Stomach (tissue), 9 donors: ENCODE results near the gene ZSWIM3. TPM values are rescaled to one million over a fixed set of nuclear protein-coding genes. Genes with fewer than 3 reads are reported as not detected.

Experiments used
- DNase-seq, 2 donors: peaks; one replicate each; pipeline versions ENCODE4 v3.0.0 to v3.0.0-alpha.2; 2013 to 2019
- H3K27ac ChIP-seq, 5 donors: fragments of 200-600 bp in 4 of 5; sonication (generic) in 4 of 5; one replicate each; pipeline ENCODE4 v1.5.1; 2013 to 2019; ENCODE audit warnings: mild to moderate bottlenecking in 1 of 5, moderate library complexity in 1 of 5
- H3K27me3 ChIP-seq, 3 donors: fragments of 200-600 bp; sonication (generic); one replicate each; pipeline ENCODE4 v1.5.1; 2017 to 2019; ENCODE audit warnings: mixed run types in 1 of 3
- H3K36me3 ChIP-seq, 4 donors: fragments of 200-600 bp; sonication (generic); 1 replicate in 3 of 4; 2 replicates in 1 of 4; pipeline ENCODE4 v1.5.1; 2016 to 2019
- H3K4me1 ChIP-seq, 4 donors: fragments of 200-600 bp; sonication (generic); one replicate each; pipeline ENCODE4 v1.5.1; 2016 to 2019
- H3K4me3 ChIP-seq, 4 donors: fragments of 200-600 bp; sonication (generic) in 3 of 4; one replicate each; pipeline ENCODE4 v1.5.1; 2016 to 2019; ENCODE audit warnings: mild to moderate bottlenecking in 1 of 4
- H3K9me3 ChIP-seq, 4 donors: fragments of 200-600 bp; sonication (generic); one replicate each; pipeline ENCODE4 v1.5.1; 2016 to 2019
- CTCF ChIP-seq, 7 experiments: fragments of 450-650 bp in 4 of 7; fragments of 200-600 bp in 3 of 7; sonication (generic) in 3 of 7; IDR thresholded peaks; one replicate each; pipeline ENCODE4 v1.5.1; 2016 to 2019; ENCODE audit warnings: antibody characterized with exemption in 7 of 7, control low read depth in 2 of 7, mild to moderate bottlenecking in 1 of 7
- EP300 ChIP-seq: sonication (generic); formaldehyde crosslinking; IDR thresholded peaks from one replicate; pipeline ENCODE4 v1.6.1; 2017; ENCODE audit warnings: antibody characterized with exemption
- POLR2A ChIP-seq, 4 donors: fragments of 450-650 bp; IDR thresholded peaks; one replicate each; pipeline ENCODE4 v1.6.1; 2016; ENCODE audit warnings: antibody characterized with exemption in 4 of 4, control low read depth in 2 of 4, mild to moderate bottlenecking in 1 of 4, moderate library complexity in 1 of 4
- POLR2AphosphoS5 ChIP-seq, 3 donors: sonication (generic); formaldehyde crosslinking; IDR thresholded peaks; one replicate each; pipeline ENCODE4 v1.6.1; 2016; ENCODE audit warnings: antibody characterized with exemption in 3 of 3
- WGBS, 5 donors: extraction: QIAGEN DNeasy Blood & Tissue Kit in 3 of 5; methylation state at CpG; one replicate each; pipeline versions ENCODE4 v1.1.5 to v1.1.7; 2013 to 2018; 5-methylcytosine and 5-hydroxymethylcytosine counted together
- intact Hi-C: fragments of 100-400 bp; cut with DNase I; formaldehyde crosslinking; loops from one replicate; pipeline ENCODE4 v1.15.1; 2023; ENCODE audit warnings: low total_unique reads
- polyA plus RNA-seq, 3 donors: library from polyadenylated mRNA; stranded (reverse); fragments of 200-250 nt; gene quantifications; one replicate each; pipeline ENCODE4 v1.2.3, GENCODE V29; 2013
- total RNA-seq, 5 donors: library from RNA; depleted of rRNA; stranded (reverse); fragments of >200 nt; gene quantifications; one replicate each; pipeline versions ENCODE4 v1.1.0 to v1.2.3, GENCODE V29; 2014 to 2016
- donor health status: healthy with polysubstance abuse.
- donor health status: Bipolar disorder and iron deficiency.
- donor health status: healthy.

The ZSWIM3 gene
- total and polyA plus RNA-seq, 8 donors: 0.87 to 2.3 (median 1.8) TPM; not detected in 1

GRCh38 chr20:45835825-45836224, 21.6 kb upstream of the ZSWIM3 start:
- peaks cover 9 to 37% (median 17%) of the 10 kb centered on the region in 4 donors for H3K36me3 ChIP-seq
- TF ChIP-seq CTCF (IDR thresholded peaks at IDR 0.05) (no peak), POLR2AphosphoS5 (IDR thresholded peaks at IDR 0.05) (no peak), POLR2A (IDR thresholded peaks at IDR 0.05) (no peak), EP300 (no peak)
- H3K27ac ChIP-seq: peak overlapping the region in 4 of 5 donors; percentile 59 to 97 (median 95)
- no peaks in the 10 kb centered on the region for H3K27me3 ChIP-seq
- DNase-seq: no peak
- intact Hi-C loops: no loop called here
- peaks cover 26 to 69% (median 50%) of the 10 kb centered on the region in 4 donors for H3K4me1 ChIP-seq
- WGBS, 5 donors: 72 to 89% (median 87%) methylated on average over 5 of the region's 5 CpGs
- H3K9me3 ChIP-seq: no peaks in the 10 kb centered on the region
- H3K4me3 ChIP-seq: peak overlapping the region in 3 of 4 donors; percentile 16 to 81 (median 77)

- no peaks in the 10 kb centered on the region for H3K27me3 ChIP-seq
- peak overlapping the region in 3 of 5 donors; percentile 20 to 96 (median 94) for H3K27ac ChIP-seq
- H3K4me3 ChIP-seq: peak overlapping the region in 1 of 4 donors; percentile 19
- intact Hi-C loops: no loop called here
- peaks cover 26 to 74% (median 55%) of the 10 kb centered on the region in 4 donors for H3K4me1 ChIP-seq
- 0 to 40% (median 22%) methylated on average over 1 of the region's 1 CpG for WGBS, 5 donors
- H3K36me3 ChIP-seq: peaks cover 19 to 47% (median 26%) of the 10 kb centered on the region in 4 donors
- TF ChIP-seq CTCF (IDR thresholded peaks at IDR 0.05) (no peak), POLR2A (IDR thresholded peaks at IDR 0.05) (no peak), POLR2AphosphoS5 (IDR thresholded peaks at IDR 0.05) (no peak), EP300 (no peak)
- no peak for DNase-seq
- no peaks in the 10 kb centered on the region for H3K9me3 ChIP-seq
Measured at GRCh38 chr20:45836841-45837240, 20.6 kb upstream of the ZSWIM3 start.

GRCh38 chr20:45840700-45841198, 16.7 kb upstream of the ZSWIM3 start:
- 84 to 91% (median 91%) methylated on average over 8 to 25 of the region's 25 CpGs for WGBS, 5 donors
- no peak for DNase-seq
- H3K36me3 ChIP-seq: peaks cover 46 to 86% (median 65%) of the 10 kb centered on the region in 4 donors
- H3K4me1 ChIP-seq: peaks cover under 1 to 61% (median 31%) of the 10 kb centered on the region in 4 donors
- H3K9me3 ChIP-seq: no peaks in the 10 kb centered on the region
- intact Hi-C loops: no loop called here
- no peak for TF ChIP-seq CTCF (IDR thresholded peaks at IDR 0.05)
- no peak for TF ChIP-seq POLR2AphosphoS5 (IDR thresholded peaks at IDR 0.05)
- TF ChIP-seq POLR2A (IDR thresholded peaks at IDR 0.05): no peak
- TF ChIP-seq EP300: no peak
- peak overlapping the region in 1 of 5 donors; percentile 5 for H3K27ac ChIP-seq
- no peak overlapping the region for H3K4me3 ChIP-seq
- no peaks in the 10 kb centered on the region for H3K27me3 ChIP-seq

- peaks cover 0 to 56% (median 27%) of the 10 kb centered on the region in 4 donors for H3K4me1 ChIP-seq
- WGBS, 5 donors: 89 to 95% (median 91%) methylated on average over 10 of the region's 10 CpGs
- peaks cover 48 to 94% (median 73%) of the 10 kb centered on the region in 4 donors for H3K36me3 ChIP-seq
- no peak overlapping the region for H3K4me3 ChIP-seq
- H3K27ac ChIP-seq: peak overlapping the region in 3 of 5 donors; percentile 21 to 52 (median 50)
- no peaks in the 10 kb centered on the region for H3K9me3 ChIP-seq
- DNase-seq: no peak
- no peaks in the 10 kb centered on the region for H3K27me3 ChIP-seq
- no peak for TF ChIP-seq CTCF (IDR thresholded peaks at IDR 0.05)
- TF ChIP-seq EP300: no peak
- no peak for TF ChIP-seq POLR2AphosphoS5 (IDR thresholded peaks at IDR 0.05)
- no peak for TF ChIP-seq POLR2A (IDR thresholded peaks at IDR 0.05)
- intact Hi-C loops: no loop called here
Measured at GRCh38 chr20:45841407-45842129, 15.8 kb upstream of the ZSWIM3 start.
